T1000 (cell line): ENCODE measurements around the gene PCBD2.
"Not testable (repeated sequence)": the region's sequence is repeated elsewhere in the genome, so short reads cannot be mapped to it uniquely, and the experiment has no call there.

ENCODE experiments used
- DNase-seq: peaks from one replicate; lab custom pipeline; 2025; ENCODE audit warnings: mixed read lengths; lab: John Stamatoyannopoulos, UW

PCBD2 gene

GRCh38 chr5:134963098-134963497 is 58.2 kb downstream of the PCBD2 start:
- no peak for DNase-seq

- DNase-seq: no peak
Observed at GRCh38 chr5:134964359-134965270, 59.7 kb downstream of the PCBD2 start.

GRCh38 chr5:134965271-134965825 is 60.4 kb downstream of the PCBD2 start:
- DNase-seq: no peak

- DNase-seq: no peak
Observed at GRCh38 chr5:134967607-134968006, 62.7 kb downstream of the PCBD2 start, which contains the start of gene CATSPER3. CATSPER3 (plus strand) TSS chr5:134967907; CDS start chr5:134967992, 85 bp downstream.

- DNase-seq: no peak
Observed at GRCh38 chr5:134968055-134968454, 63.1 kb downstream of the PCBD2 start.

- no peak for DNase-seq
Observed at GRCh38 chr5:134969166-134969565, 64.2 kb downstream of the PCBD2 start.

- DNase-seq: no peak
Observed at GRCh38 chr5:134975078-134975715, 70.3 kb downstream of the PCBD2 start.

- DNase-seq: no peak
Observed at GRCh38 chr5:134975843-134976242, 70.9 kb downstream of the PCBD2 start.

- no peak for DNase-seq
Observed at GRCh38 chr5:134976841-134977240, 71.9 kb downstream of the PCBD2 start.

GRCh38 chr5:134979416-134979815 is 74.5 kb downstream of the PCBD2 start:
- DNase-seq: no peak

- no peak for DNase-seq
Observed at GRCh38 chr5:134982230-134982629, 77.3 kb downstream of the PCBD2 start.

- no peak for DNase-seq
Observed at GRCh38 chr5:134989266-134989830, 84.4 kb downstream of the PCBD2 start.

GRCh38 chr5:134990183-134990582 is 85.3 kb downstream of the PCBD2 start:
- not testable (repeated sequence) for DNase-seq

GRCh38 chr5:134992148-134992547 is 87.2 kb downstream of the PCBD2 start:
- no peak for DNase-seq

- no peak for DNase-seq
Observed at GRCh38 chr5:134993161-134993560, 88.2 kb downstream of the PCBD2 start.

- no peak for DNase-seq
Observed at GRCh38 chr5:134994560-134995156, 89.7 kb downstream of the PCBD2 start.

GRCh38 chr5:134995850-134996402 is 91.0 kb downstream of the PCBD2 start:
- DNase-seq: no peak

- no peak for DNase-seq
Observed at GRCh38 chr5:134997015-134997414, 92.1 kb downstream of the PCBD2 start.

- not testable (repeated sequence) for DNase-seq
Observed at GRCh38 chr5:134998068-134998467, 93.1 kb downstream of the PCBD2 start.

- no peak for DNase-seq
Observed at GRCh38 chr5:135004376-135004775, 99.4 kb downstream of the PCBD2 start.

- no peak for DNase-seq
Observed at GRCh38 chr5:135005076-135005475, 100.1 kb downstream of the PCBD2 start.

- no peak for DNase-seq
Observed at GRCh38 chr5:135007305-135007704, 102.4 kb downstream of the PCBD2 start.
